Activated naive CD4-positive, alpha-beta T cell treated with anti-CD3 and anti-CD28 coated beads, Interleukin-2, amount 50 U/mL, for 16 hours (primary cell): ENCODE measurements around the gene NDRG3.
"Not testable (repeated sequence)": the region's sequence is repeated elsewhere in the genome, so short reads cannot be mapped to it uniquely, and the experiment has no call there.

ENCODE experiments used
- DNase-seq: peaks from one replicate; pipeline ENCODE4 v3.0.0-alpha.2; 2020

Gene NDRG3

GRCh38 chr20:36686944-36687343, 58.9 kb downstream of the NDRG3 start:
- no peak for DNase-seq

- DNase-seq = no peak
Observed at GRCh38 chr20:36686504-36686903, 59.4 kb downstream of the NDRG3 start.

GRCh38 chr20:36684747-36685146, 61.1 kb downstream of the NDRG3 start:
- DNase-seq = no peak

GRCh38 chr20:36682311-36682710, 63.6 kb downstream of the NDRG3 start:
- no peak for DNase-seq

- DNase-seq = no peak
Observed at GRCh38 chr20:36677422-36677771, 68.5 kb downstream of the NDRG3 start.

- DNase-seq = no peak
Observed at GRCh38 chr20:36676701-36677421, 69.0 kb downstream of the NDRG3 start.

- not testable (repeated sequence) for DNase-seq
Observed at GRCh38 chr20:36675545-36675944, 70.3 kb downstream of the NDRG3 start.

- no peak for DNase-seq
Observed at GRCh38 chr20:36672991-36673390, 72.9 kb downstream of the NDRG3 start.

GRCh38 chr20:36670665-36671357, 75.1 kb downstream of the NDRG3 start:
- DNase-seq = no peak

GRCh38 chr20:36666181-36666740, 79.6 kb downstream of the NDRG3 start:
- DNase-seq = no peak

GRCh38 chr20:36663031-36663430, 82.9 kb downstream of the NDRG3 start:
- DNase-seq = no peak

GRCh38 chr20:36658300-36658699, 87.6 kb downstream of the NDRG3 start:
- no peak for DNase-seq

GRCh38 chr20:36656733-36657132, 89.2 kb downstream of the NDRG3 start:
- DNase-seq = no peak

- DNase-seq = no peak
Observed at GRCh38 chr20:36655004-36655403, 90.9 kb downstream of the NDRG3 start.

- no peak for DNase-seq
Observed at GRCh38 chr20:36654506-36654905, 91.4 kb downstream of the NDRG3 start.

- no peak for DNase-seq
Observed at GRCh38 chr20:36653456-36653855, 92.4 kb downstream of the NDRG3 start.

GRCh38 chr20:36647196-36648121, 98.4 kb downstream of the NDRG3 start:
- DNase-seq = no peak

- no peak for DNase-seq
Observed at GRCh38 chr20:36646678-36647077, 99.2 kb downstream of the NDRG3 start.

- DNase-seq = peak; percentile 61
Observed at GRCh38 chr20:36645998-36646397, 99.9 kb downstream of the NDRG3 start, which contains the start of gene SLA2. SLA2 (minus strand) TSS chr20:36646196; CDS start chr20:36641335, 4,861 bp downstream.

GRCh38 chr20:36645353-36645752, 100.5 kb downstream of the NDRG3 start:
- DNase-seq = no peak

- peak; percentile 58 for DNase-seq
Observed at GRCh38 chr20:36644706-36645095, 101.2 kb downstream of the NDRG3 start.

- DNase-seq = peak; percentile 67
Observed at GRCh38 chr20:36644032-36644705, 101.7 kb downstream of the NDRG3 start.

- no peak for DNase-seq
Observed at GRCh38 chr20:36642136-36642535, 103.8 kb downstream of the NDRG3 start.
